ENCODE measurements around the gene LDLRAD2. TPM values are rescaled to one million over a fixed set of nuclear protein-coding genes. Genes with fewer than 3 reads are reported as not detected.
A peak's percentile ranks its signal among the peaks of the same experiment; 100 is the strongest.

Gene LDLRAD2
- polyA plus RNA-seq, 1 of the 3 experiments (the other 2 are of a cell fraction): 0.02 TPM

- TF ChIP-seq MEF2A (IDR thresholded peaks at IDR 0.05; ENCODE audit: borderline replicate concordance, low read depth): no peak
Measured at GRCh38 chr1:21863981-21864380, 51.9 kb downstream of the LDLRAD2 start (continued).

- Histone ChIP-seq H3K27ac (ENCODE audit: low read depth in 2 of 2, low read length in 1 of 2) (no peak overlapping the region), H3K4me2 (no peak overlapping the region), H3K4me1 (ENCODE audit: control insufficient read depth in 1 of 2, insufficient read depth in 2 of 2, low read depth in 1 of 2, low read length in 1 of 2) (peaks cover 5 to 7% of the 10 kb centered on the region in 2 experiments; a peak in 2 of 4 replicates), H3K9ac (no peak overlapping the region), H3K9me2 (no peaks in the 10 kb centered on the region), H3F3A (replicated peaks; ENCODE audit: insufficient read depth) (peaks cover 9% of the 10 kb centered on the region), H3K4me3 (ENCODE audit: low read depth in 2 of 2, low read length in 1 of 2) (no peak overlapping the region), H3K27me3 (ENCODE audit: insufficient read depth) (no peaks in the 10 kb centered on the region), H3K36me3 (replicated peaks in 1 of 2; ENCODE audit: control insufficient read depth in 1 of 2, insufficient read depth in 2 of 2, low read length in 1 of 2) (peaks cover 8 to 27% of the 10 kb centered on the region in 2 experiments), H2AFZ (ENCODE audit: low read depth) (no peak overlapping the region), H3K79me2 (ENCODE audit: insufficient read depth) (no peaks in the 10 kb centered on the region), H4K20me1 (ENCODE audit: insufficient read depth) (peaks cover 4% of the 10 kb centered on the region; the same call in 1 of the 2 replicates), H3K9me3 (no peaks in the 10 kb centered on the region)
- CTCF ChIA-PET: no interaction called here
- POLR2A ChIA-PET: no interaction called here
- WGBS (ENCODE audit: low lambda C conversion rate): 90% methylated on average over 18 of the region's 27 CpGs
- TF ChIP-seq FOSL2 (IDR thresholded peaks at IDR 0.05; ENCODE audit: borderline replicate concordance, low read depth): no peak
- no peak for TF ChIP-seq SIN3A (IDR thresholded peaks at IDR 0.05; ENCODE audit: borderline replicate concordance, low read depth, low read length)
- TF ChIP-seq GATA2 (CRISPR knock-in tag; IDR thresholded peaks at IDR 0.05): no peak
- no peak for TF ChIP-seq RAD21 (IDR thresholded peaks at IDR 0.05; ENCODE audit: low read length)
- no peak for DNase-seq
Measured at GRCh38 chr1:21864730-21865129, 52.7 kb downstream of the LDLRAD2 start.

- ChIA-PET CTCF (no interaction called here), POLR2A (no interaction called here)
- Histone ChIP-seq H3K9ac (no peak overlapping the region), H3K4me3 (ENCODE audit: low read depth in 2 of 2, low read length in 1 of 2) (no peak overlapping the region), H3K4me2 (no peak overlapping the region), H4K20me1 (ENCODE audit: insufficient read depth) (peaks cover 4% of the 10 kb centered on the region; the same call in 1 of the 2 replicates), H3F3A (replicated peaks; ENCODE audit: insufficient read depth) (peaks cover 9% of the 10 kb centered on the region), H3K27me3 (ENCODE audit: insufficient read depth) (no peaks in the 10 kb centered on the region), H3K27ac (ENCODE audit: low read depth in 2 of 2, low read length in 1 of 2) (no peak overlapping the region), H2AFZ (ENCODE audit: low read depth) (no peak overlapping the region), H3K9me3 (no peaks in the 10 kb centered on the region), H3K9me2 (no peaks in the 10 kb centered on the region), H3K36me3 (replicated peaks in 1 of 2; ENCODE audit: control insufficient read depth in 1 of 2, insufficient read depth in 2 of 2, low read length in 1 of 2) (peaks cover 8 to 21% of the 10 kb centered on the region in 2 experiments), H3K79me2 (ENCODE audit: insufficient read depth) (no peaks in the 10 kb centered on the region), H3K4me1 (ENCODE audit: control insufficient read depth in 1 of 2, insufficient read depth in 2 of 2, low read depth in 1 of 2, low read length in 1 of 2) (peaks cover 13% of the 10 kb centered on the region in 2 experiments; a peak in 3 of 4 replicates)
- 100% methylated on average over 1 of the region's 7 CpGs for WGBS (ENCODE audit: low lambda C conversion rate)
- no peak for DNase-seq
- no peak for TF ChIP-seq RXRA (IDR thresholded peaks at IDR 0.05; ENCODE audit: borderline replicate concordance, low read depth)
Measured at GRCh38 chr1:21865609-21865942, 53.5 kb downstream of the LDLRAD2 start.

GRCh38 chr1:21865943-21866706 lies 54.1 kb downstream of the LDLRAD2 start:
- Histone ChIP-seq H3K27me3 (ENCODE audit: insufficient read depth) (no peaks in the 10 kb centered on the region), H3K36me3 (replicated peaks in 1 of 2; ENCODE audit: control insufficient read depth in 1 of 2, insufficient read depth in 2 of 2, low read length in 1 of 2) (peaks cover 8 to 15% of the 10 kb centered on the region in 2 experiments), H3K9ac (no peak overlapping the region), H3K9me2 (no peaks in the 10 kb centered on the region), H2AFZ (ENCODE audit: low read depth) (no peak overlapping the region), H3K4me3 (ENCODE audit: low read depth in 2 of 2, low read length in 1 of 2) (no peak overlapping the region), H3K4me2 (no peak overlapping the region), H3K79me2 (ENCODE audit: insufficient read depth) (no peaks in the 10 kb centered on the region), H3K4me1 (ENCODE audit: control insufficient read depth in 1 of 2, insufficient read depth in 2 of 2, low read depth in 1 of 2, low read length in 1 of 2) (peaks cover 13 to 15% of the 10 kb centered on the region in 2 experiments; a peak in 3 of 4 replicates), H3F3A (replicated peaks; ENCODE audit: insufficient read depth) (peaks cover 9% of the 10 kb centered on the region), H3K27ac (ENCODE audit: low read depth in 2 of 2, low read length in 1 of 2) (no peak overlapping the region), H3K9me3 (no peaks in the 10 kb centered on the region), H4K20me1 (ENCODE audit: insufficient read depth) (peaks cover 4% of the 10 kb centered on the region; the same call in 1 of the 2 replicates)
- peak; percentile 29 for TF ChIP-seq RAD21 (IDR thresholded peaks at IDR 0.05; ENCODE audit: low read length)
- no peak for TF ChIP-seq MAX (IDR thresholded peaks at IDR 0.05; ENCODE audit: low read depth)
- TF ChIP-seq CTCF (IDR thresholded peaks at IDR 0.05): no peak
- no peak for TF ChIP-seq GATA2 (CRISPR knock-in tag; IDR thresholded peaks at IDR 0.05)
- no peak for TF ChIP-seq POLR2AphosphoS5 (IDR thresholded peaks at IDR 0.05; ENCODE audit: low read depth, low read length)
- no peak for TF ChIP-seq REST (IDR thresholded peaks at IDR 0.05; ENCODE audit: low read depth, low read length)
- TF ChIP-seq MXI1 (IDR thresholded peaks at IDR 0.05; ENCODE audit: low read depth, low read length): no peak
- TF ChIP-seq SMC3 (IDR thresholded peaks at IDR 0.05; ENCODE audit: low read depth, low read length): no peak
- 83% methylated on average over 5 of the region's 11 CpGs for WGBS (ENCODE audit: low lambda C conversion rate)
- ChIA-PET POLR2A (no interaction called here), CTCF (interaction anchor here (0.7 kb wide), 1 partner anchor 98 kb away, joined by 3 read pairs; no protein-coding TSS in a partner anchor)
- DNase-seq: peak; percentile 58

Data from SK-N-SH (cell line).